Panc1 (cell line): ENCODE measurements around the gene GRIK1. TPM values are rescaled to one million over a fixed set of nuclear protein-coding genes. Genes with fewer than 3 reads are reported as not detected.

Experiments used
- ATAC-seq: fragments of 200-7000 bp; cut with Tn5 transposase; 2 replicates; pipeline ENCODE4 v1.9.1; 2020; ENCODE audit warnings: mild to moderate bottlenecking, moderate library complexity
- BruUV-seq: library from RNA; stranded (reverse); fragments of 400-500 nt; replicated peaks from 2 replicates; lab custom pipeline; 2021; lab: Mats Ljungman, UMichigan
- CTCF ChIA-PET: fragments of 300-600 bp; sonication (Branson Sonifier 250); formaldehyde crosslinking; loops from one replicate; lab custom pipeline; 2022; ENCODE audit warnings: antibody characterized with exemption; lab: Charles Lee
- POLR2A ChIA-PET: fragments of 300-600 bp; sonication (Branson Sonifier 250); formaldehyde crosslinking; loops from one replicate; lab custom pipeline; 2022; ENCODE audit warnings: antibody characterized with exemption; lab: Charles Lee
- DNase-seq: peaks from one replicate; pipeline ENCODE4 v3.0.0-alpha.2; 2010; ENCODE audit warnings: low read depth, low spot score
- H3K27ac ChIP-seq: 2 replicates; pipeline ENCODE4 v1.5.1; 2011; ENCODE audit warnings: mild to moderate bottlenecking, low read length, inconsistent platforms
- H3K27me3 ChIP-seq: fragments of 200-500 bp; sonication (Bioruptor generic); 2 replicates; pipeline ENCODE4 v1.6.0; 2014; ENCODE audit warnings: low read length, inconsistent platforms; ENCODE audit not compliant: control insufficient read depth, insufficient read depth
- H3K36me3 ChIP-seq: fragments of 200-500 bp; sonication (Bioruptor generic); 2 replicates; pipeline ENCODE4 v1.5.1; 2014; ENCODE audit warnings: inconsistent platforms, mild to moderate bottlenecking, low read length, moderate library complexity; ENCODE audit not compliant: control insufficient read depth, insufficient read depth
- H3K4me1 ChIP-seq: 2 replicates; pipeline ENCODE4 v1.5.1; 2011; ENCODE audit warnings: inconsistent platforms, mild to moderate bottlenecking, low read length, moderate library complexity; ENCODE audit not compliant: control insufficient read depth, insufficient read depth
- H3K4me3 ChIP-seq, 2 experiments: 2 replicates each; pipeline ENCODE4 v1.5.1; 2011 to 2012; ENCODE audit warnings: low read depth in 2 of 2, low read length in 2 of 2, mild to moderate bottlenecking in 2 of 2, inconsistent platforms in 1 of 2, moderate library complexity in 1 of 2
- H3K9me3 ChIP-seq: fragments of 200-500 bp; sonication (Bioruptor generic); 2 replicates; pipeline ENCODE4 v1.5.1; 2014; ENCODE audit warnings: low read depth, mild to moderate bottlenecking, inconsistent platforms, low read length, moderate library complexity; ENCODE audit not compliant: control insufficient read depth, insufficient read depth
- POLR2AphosphoS5 ChIP-seq: IDR thresholded peaks from 2 replicates; pipeline ENCODE4 v1.6.1; 2012; ENCODE audit warnings: mild to moderate bottlenecking, low read depth, low read length, moderate library complexity
- SIN3A ChIP-seq: IDR thresholded peaks from 2 replicates; pipeline ENCODE4 v1.6.1; 2012; ENCODE audit warnings: low read depth, mild to moderate bottlenecking, low read length, moderate library complexity, borderline replicate concordance; ENCODE audit not compliant: insufficient read depth
- TCF7L2 ChIP-seq: IDR thresholded peaks from 2 replicates; pipeline ENCODE4 v1.6.1; 2011; ENCODE audit warnings: mild to moderate bottlenecking, low read depth, low read length, inconsistent platforms
- in situ Hi-C: cut with HindIII; loops from 2 replicates; pipeline ENCODE4 v1.10.0; 2016; ENCODE audit warnings: low sequenced_read_pairs, low pct_unique_long_range_greater_than_20kb
- intact Hi-C: fragments of 100-400 bp; cut with micrococcal nuclease; formaldehyde crosslinking; loops from one replicate; pipeline ENCODE4 v1.10.0; 2022; ENCODE audit not compliant: unreplicated experiment
- total RNA-seq: library from RNA; stranded (reverse); gene quantifications from one replicate; pipeline ENCODE4 v1.2.1, GENCODE V29; 2021; ENCODE audit not compliant: unreplicated experiment
- TF ChIP-seq, protein P1 (sequence below), 2 experiments: IDR thresholded peaks; 2 replicates each; pipeline ENCODE4 v1.6.1; 2011 to 2012; ENCODE audit warnings: low read depth in 2 of 2, control low read depth in 1 of 2, low read length in 1 of 2, mild to moderate bottlenecking in 1 of 2, moderate library complexity in 1 of 2; ENCODE audit not compliant: insufficient read depth in 1 of 2
- TF ChIP-seq, protein P2 (sequence below): fragments of 450-650 bp; IDR thresholded peaks from 2 replicates; pipeline ENCODE4 v1.5.1; 2017; ENCODE audit warnings: mild to moderate bottlenecking

GRIK1 gene
- total RNA-seq, 1 experiment from 2014 or later = not detected

DNA sequence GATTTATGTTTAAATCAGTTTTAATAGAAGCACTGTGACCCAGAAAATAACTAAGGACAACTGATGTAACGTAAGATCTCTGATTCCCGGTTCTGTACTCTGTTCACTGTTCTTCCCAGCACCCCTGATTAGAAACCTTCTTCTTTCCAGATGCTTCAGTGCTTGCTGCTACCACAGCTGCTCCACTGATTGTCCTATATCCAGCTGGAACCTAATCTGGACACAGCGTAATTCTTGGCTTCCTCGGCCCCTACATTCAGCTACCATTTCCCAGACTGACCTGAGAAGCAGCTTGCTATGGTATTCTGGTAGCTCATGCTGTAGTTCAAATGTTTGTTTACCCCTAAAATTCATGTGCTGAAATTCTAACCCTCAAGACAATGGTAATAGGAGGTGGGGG, 302.7 kb downstream of the GRIK1 start:
- TF ChIP-seq POLR2AphosphoS5 (no peak), TCF7L2 (no peak), SIN3A (no peak)
- TF ChIP-seq, protein P1, sequence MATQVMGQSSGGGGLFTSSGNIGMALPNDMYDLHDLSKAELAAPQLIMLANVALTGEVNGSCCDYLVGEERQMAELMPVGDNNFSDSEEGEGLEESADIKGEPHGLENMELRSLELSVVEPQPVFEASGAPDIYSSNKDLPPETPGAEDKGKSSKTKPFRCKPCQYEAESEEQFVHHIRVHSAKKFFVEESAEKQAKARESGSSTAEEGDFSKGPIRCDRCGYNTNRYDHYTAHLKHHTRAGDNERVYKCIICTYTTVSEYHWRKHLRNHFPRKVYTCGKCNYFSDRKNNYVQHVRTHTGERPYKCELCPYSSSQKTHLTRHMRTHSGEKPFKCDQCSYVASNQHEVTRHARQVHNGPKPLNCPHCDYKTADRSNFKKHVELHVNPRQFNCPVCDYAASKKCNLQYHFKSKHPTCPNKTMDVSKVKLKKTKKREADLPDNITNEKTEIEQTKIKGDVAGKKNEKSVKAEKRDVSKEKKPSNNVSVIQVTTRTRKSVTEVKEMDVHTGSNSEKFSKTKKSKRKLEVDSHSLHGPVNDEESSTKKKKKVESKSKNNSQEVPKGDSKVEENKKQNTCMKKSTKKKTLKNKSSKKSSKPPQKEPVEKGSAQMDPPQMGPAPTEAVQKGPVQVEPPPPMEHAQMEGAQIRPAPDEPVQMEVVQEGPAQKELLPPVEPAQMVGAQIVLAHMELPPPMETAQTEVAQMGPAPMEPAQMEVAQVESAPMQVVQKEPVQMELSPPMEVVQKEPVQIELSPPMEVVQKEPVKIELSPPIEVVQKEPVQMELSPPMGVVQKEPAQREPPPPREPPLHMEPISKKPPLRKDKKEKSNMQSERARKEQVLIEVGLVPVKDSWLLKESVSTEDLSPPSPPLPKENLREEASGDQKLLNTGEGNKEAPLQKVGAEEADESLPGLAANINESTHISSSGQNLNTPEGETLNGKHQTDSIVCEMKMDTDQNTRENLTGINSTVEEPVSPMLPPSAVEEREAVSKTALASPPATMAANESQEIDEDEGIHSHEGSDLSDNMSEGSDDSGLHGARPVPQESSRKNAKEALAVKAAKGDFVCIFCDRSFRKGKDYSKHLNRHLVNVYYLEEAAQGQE (IDR thresholded peaks at IDR 0.05; ENCODE audit: insufficient read depth in 1 of 2, low read depth in 2 of 2, low read length in 1 of 2) = no peak
- TF ChIP-seq, protein P2, sequence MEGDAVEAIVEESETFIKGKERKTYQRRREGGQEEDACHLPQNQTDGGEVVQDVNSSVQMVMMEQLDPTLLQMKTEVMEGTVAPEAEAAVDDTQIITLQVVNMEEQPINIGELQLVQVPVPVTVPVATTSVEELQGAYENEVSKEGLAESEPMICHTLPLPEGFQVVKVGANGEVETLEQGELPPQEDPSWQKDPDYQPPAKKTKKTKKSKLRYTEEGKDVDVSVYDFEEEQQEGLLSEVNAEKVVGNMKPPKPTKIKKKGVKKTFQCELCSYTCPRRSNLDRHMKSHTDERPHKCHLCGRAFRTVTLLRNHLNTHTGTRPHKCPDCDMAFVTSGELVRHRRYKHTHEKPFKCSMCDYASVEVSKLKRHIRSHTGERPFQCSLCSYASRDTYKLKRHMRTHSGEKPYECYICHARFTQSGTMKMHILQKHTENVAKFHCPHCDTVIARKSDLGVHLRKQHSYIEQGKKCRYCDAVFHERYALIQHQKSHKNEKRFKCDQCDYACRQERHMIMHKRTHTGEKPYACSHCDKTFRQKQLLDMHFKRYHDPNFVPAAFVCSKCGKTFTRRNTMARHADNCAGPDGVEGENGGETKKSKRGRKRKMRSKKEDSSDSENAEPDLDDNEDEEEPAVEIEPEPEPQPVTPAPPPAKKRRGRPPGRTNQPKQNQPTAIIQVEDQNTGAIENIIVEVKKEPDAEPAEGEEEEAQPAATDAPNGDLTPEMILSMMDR = no peak
- no peaks in the 10 kb centered on the region for H3K4me1 ChIP-seq
- no peaks in the 10 kb centered on the region for H3K9me3 ChIP-seq
- POLR2A ChIA-PET = no interaction called here
- no TSS peak for BruUV-seq
- CTCF ChIA-PET = no interaction called here
- ATAC-seq (no peak), DNase-seq (no peak)
- intact Hi-C loops = no loop called here
- in situ Hi-C loops = no loop called here
- no peaks in the 10 kb centered on the region for H3K36me3 ChIP-seq
- H3K4me3 ChIP-seq = no peak overlapping the region
- no peaks in the 10 kb centered on the region for H3K27me3 ChIP-seq
- H3K27ac ChIP-seq = no peak overlapping the region

DNA sequence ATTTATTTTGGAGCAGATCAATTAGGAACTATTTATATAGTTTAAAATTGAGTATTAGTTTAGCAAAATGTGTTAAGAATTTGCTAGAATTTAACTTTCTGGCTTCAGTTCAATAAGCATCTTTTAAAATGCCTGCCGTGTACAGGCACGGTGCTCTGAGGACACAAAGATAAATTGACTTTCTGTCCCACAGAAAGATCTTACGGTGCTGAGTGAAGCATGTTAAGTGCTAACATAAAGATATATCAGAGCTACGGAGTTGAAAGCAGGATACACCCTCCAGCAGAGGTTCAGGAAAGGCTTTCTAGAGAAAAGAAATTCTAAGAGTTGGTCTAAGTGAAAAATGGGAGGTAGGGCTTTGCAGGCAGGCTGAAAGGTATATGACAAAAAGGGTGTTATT, 305.4 kb downstream of the GRIK1 start:
- Histone ChIP-seq H3K4me3 (no peak overlapping the region), H3K4me1 (no peaks in the 10 kb centered on the region), H3K36me3 (no peaks in the 10 kb centered on the region), H3K9me3 (no peaks in the 10 kb centered on the region), H3K27ac (no peak overlapping the region), H3K27me3 (no peaks in the 10 kb centered on the region)
- ChIA-PET CTCF (no interaction called here), POLR2A (no interaction called here)
- ATAC-seq = no peak
- in situ Hi-C loops = no loop called here
- BruUV-seq = no TSS peak
- intact Hi-C loops = no loop called here
- TF ChIP-seq SIN3A (no peak), POLR2AphosphoS5 (no peak), TCF7L2 (no peak)
- TF ChIP-seq, protein P1 (IDR thresholded peaks at IDR 0.05; ENCODE audit: insufficient read depth in 1 of 2, low read depth in 2 of 2, low read length in 1 of 2) = no peak
- TF ChIP-seq, protein P2 = no peak
- DNase-seq = no peak
